Adrenal gland (tissue), 12 donors: ENCODE results near the gene PTGES3L. TPM values are rescaled to one million over a fixed set of nuclear protein-coding genes. Genes with fewer than 3 reads are reported as not detected.
"Not testable (repeated sequence)": the region's sequence is repeated elsewhere in the genome, so short reads cannot be mapped to it uniquely, and the experiment has no call there.

ENCODE experiments used
- DNase-seq, 7 donors: peaks; one replicate each; pipeline ENCODE4 v3.0.0-alpha.2; 2019 to 2020
- H3K27ac ChIP-seq, 5 donors: fragments of 200-600 bp; sonication (generic) in 4 of 5; 1 replicate in 3 of 5; 2 replicates in 2 of 5; pipeline versions ENCODE4 v1.5.1 to v1.8.0; 2016 to 2020; ENCODE audit warnings: mild to moderate bottlenecking in 1 of 5
- H3K27me3 ChIP-seq: fragments of 200-600 bp; 2 replicates; pipeline ENCODE4 v1.8.0; 2021
- H3K36me3 ChIP-seq, 2 donors: fragments of 200-600 bp; replicated peaks in 1 of 2; 1 replicate in 1 of 2; 2 replicates in 1 of 2; pipeline versions ENCODE4 v1.5.1 to v1.8.0; 2018 to 2022
- H3K4me1 ChIP-seq, 2 donors: fragments of 200-600 bp; replicated peaks in 1 of 2; 1 replicate in 1 of 2; 2 replicates in 1 of 2; pipeline versions ENCODE4 v1.5.1 to v1.8.0; 2018 to 2021
- H3K4me3 ChIP-seq, 4 donors: fragments of 200-600 bp; sonication (generic) in 3 of 4; one replicate each; pipeline ENCODE4 v1.5.1; 2016 to 2018
- H3K9me3 ChIP-seq, 3 donors: fragments of 200-600 bp; sonication (generic) in 1 of 3; replicated peaks in 1 of 3; 1 replicate in 2 of 3; 2 replicates in 1 of 3; pipeline versions ENCODE4 v1.5.1 to v1.8.0; 2016 to 2021
- CTCF ChIP-seq, 6 experiments: fragments of 450-650 bp in 4 of 6; fragments of 200-600 bp in 2 of 6; sonication (generic) in 1 of 6; IDR thresholded peaks; 1 replicate in 5 of 6; 2 replicates in 1 of 6; pipeline versions ENCODE4 v1.5.1 to v1.8.0; 2016 to 2021; ENCODE audit warnings: antibody characterized with exemption in 6 of 6, mild to moderate bottlenecking in 2 of 6, moderate library complexity in 1 of 6
- POLR2A ChIP-seq, 2 donors: fragments of 450-650 bp; IDR thresholded peaks; one replicate each; pipeline ENCODE4 v1.6.1; 2017; ENCODE audit warnings: antibody characterized with exemption in 2 of 2, mild to moderate bottlenecking in 2 of 2, moderate library complexity in 1 of 2
- WGBS, 4 donors: extraction: QIAGEN DNeasy Blood & Tissue Kit in 2 of 4; methylation state at CpG; one replicate each; pipeline versions ENCODE4 v1.1.5 to v1.1.7; 2013 to 2017; 5-methylcytosine and 5-hydroxymethylcytosine counted together
- intact Hi-C, 2 donors: fragments of 100-400 bp; cut with DNase I; formaldehyde crosslinking; loops; one replicate each; pipeline versions ENCODE4 v1.14.1 to v1.15.0; 2022 to 2023
- polyA plus RNA-seq, 3 donors: library from polyadenylated mRNA; stranded (reverse); fragments of 200-250 nt in 2 of 3; fragments of 350-450 nt in 1 of 3; fragmentation: Illumina TruSeq in 1 of 3; extraction: RNeasy Lipid Tissue Mini Kit (QIAGEN cat#74804) in 1 of 3; gene quantifications; one replicate each; pipeline ENCODE4 v1.2.3, GENCODE V29; 2013 to 2014
- total RNA-seq, 9 donors: library from RNA; depleted of rRNA in 4 of 9; stranded (reverse); fragments of >200 nt in 4 of 9; fragments of 120-200 nt in 1 of 9; fragmentation: NEBNext Ultra II Directional in 1 of 9; extraction: Animal tissue kit (Norgen Biotek cat#: 25700) in 1 of 9; gene quantifications; one replicate each; pipeline versions ENCODE4 v1.1.0 to v1.2.4, GENCODE V29; 2013 to 2023
- donor health status: healthy with polysubstance abuse.
- donor health status: Bipolar disorder and iron deficiency.
- donor health status: DM: yes; HTN: yes; CAD: no.
- donor health status: DM: no; HTN: no; CAD: no.
- donor health status: DM: no; HTN: no; CAD: no.
- donor health status: DM: yes; HTN: yes; CAD: no.

Gene PTGES3L
- total and polyA plus RNA-seq, 12 donors = 0.18 to 0.72 (median 0.61) TPM; not detected in 6

GRCh38 chr17:42937712-42938596 is 41.9 kb downstream of the PTGES3L start:
- TF ChIP-seq CTCF (IDR thresholded peaks at IDR 0.05) (peak; percentile 43 to 68 (median 64)), POLR2A (IDR thresholded peaks at IDR 0.05) (no peak)
- WGBS, 4 donors = 27 to 32% (median 28%) methylated on average over 9 of the region's 9 CpGs
- H3K27me3 ChIP-seq = no peaks in the 10 kb centered on the region
- no peak overlapping the region for H3K27ac ChIP-seq
- no peak overlapping the region for H3K4me3 ChIP-seq
- peak; percentile 32 to 64 (median 52) for DNase-seq
- intact Hi-C loops = loop anchor here (5.0 kb wide), 2 partner anchors 91 to 96 kb away; partner anchors contain the start of gene AOC2 (in 1 of the 2)
- no peaks in the 10 kb centered on the region for H3K36me3 ChIP-seq
- H3K9me3 ChIP-seq = no peaks in the 10 kb centered on the region
- no peaks in the 10 kb centered on the region for H3K4me1 ChIP-seq

- no peaks in the 10 kb centered on the region for H3K27me3 ChIP-seq
- no peak overlapping the region for H3K27ac ChIP-seq
- H3K36me3 ChIP-seq = no peaks in the 10 kb centered on the region
- H3K4me1 ChIP-seq = peaks cover 0 to 6% of the 10 kb centered on the region in 2 donors
- no peak for TF ChIP-seq CTCF (IDR thresholded peaks at IDR 0.05)
- TF ChIP-seq POLR2A (IDR thresholded peaks at IDR 0.05) = no peak
- H3K4me3 ChIP-seq = no peak overlapping the region
- 84 to 100% (median 89%) methylated on average over 1 of the region's 1 CpG for WGBS, 4 donors
- H3K9me3 ChIP-seq = no peaks in the 10 kb centered on the region
- intact Hi-C loops = no loop called here
- no peak for DNase-seq
These were observed 50.4 kb downstream of the PTGES3L start for GRCh38 chr17:42929497-42929844.

- no peaks in the 10 kb centered on the region for H3K36me3 ChIP-seq
- DNase-seq = peak; percentile 23 to 65 (median 47)
- H3K27me3 ChIP-seq = no peaks in the 10 kb centered on the region
- WGBS, 4 donors = 43 to 51% (median 47%) methylated on average over 9 of the region's 9 CpGs
- H3K9me3 ChIP-seq = no peaks in the 10 kb centered on the region
- intact Hi-C loops = no loop called here
- peaks cover 0 to 6% of the 10 kb centered on the region in 2 donors for H3K4me1 ChIP-seq
- TF ChIP-seq POLR2A (IDR thresholded peaks at IDR 0.05) (no peak), CTCF (IDR thresholded peaks at IDR 0.05) (peak in 5 of 6 experiments; percentile 56 to 73 (median 63))
- peak overlapping the region in 3 of 5 donors; percentile 3 to 80 (median 65) for H3K27ac ChIP-seq
- peak overlapping the region in 1 of 4 donors; percentile 24 for H3K4me3 ChIP-seq
These were observed 51.0 kb downstream of the PTGES3L start for GRCh38 chr17:42928714-42929496.

GRCh38 chr17:42924891-42925290 is 55.0 kb downstream of the PTGES3L start:
- Histone ChIP-seq H3K27ac (no peak overlapping the region), H3K9me3 (no peaks in the 10 kb centered on the region), H3K4me1 (peaks cover 0 to 6% of the 10 kb centered on the region in 2 donors), H3K4me3 (no peak overlapping the region), H3K36me3 (no peaks in the 10 kb centered on the region), H3K27me3 (no peaks in the 10 kb centered on the region)
- WGBS, 4 donors = 54 to 63% (median 57%) methylated on average over 5 of the region's 5 CpGs
- no peak for TF ChIP-seq CTCF (IDR thresholded peaks at IDR 0.05)
- no peak for TF ChIP-seq POLR2A (IDR thresholded peaks at IDR 0.05)
- intact Hi-C loops = no loop called here
- DNase-seq = no peak

- H3K27ac ChIP-seq, H3K4me1 ChIP-seq, H3K36me3 ChIP-seq, intact Hi-C loops, H3K27me3 ChIP-seq, DNase-seq, H3K4me3 ChIP-seq, H3K9me3 ChIP-seq: not testable (repeated sequence)
- WGBS, 4 donors = 75 to 89% (median 85%) methylated on average over 7 of the region's 7 CpGs
These were observed 56.4 kb downstream of the PTGES3L start for GRCh38 chr17:42923472-42923871.
